ENCODE measurements around the gene SCAMP5.

The SCAMP5 gene

GRCh38 chr15:75064846-75065245, 69.5 kb downstream of the SCAMP5 start:
- in situ Hi-C loops (cut with HindIII; ENCODE audit: low sequenced_read_pairs) = loop anchor here (5.0 kb wide), 1 partner anchor 62 kb away; no protein-coding TSS in a partner anchor

- in situ Hi-C loops (cut with HindIII; ENCODE audit: low sequenced_read_pairs) = no loop called here
Measured at GRCh38 chr15:75065467-75065850, 70.1 kb downstream of the SCAMP5 start.

- in situ Hi-C loops (cut with HindIII; ENCODE audit: low sequenced_read_pairs) = no loop called here
Measured at GRCh38 chr15:75065851-75066509, 70.6 kb downstream of the SCAMP5 start.

- in situ Hi-C loops (cut with HindIII; ENCODE audit: low sequenced_read_pairs) = no loop called here
Measured at GRCh38 chr15:75067123-75067830, 71.9 kb downstream of the SCAMP5 start.

GRCh38 chr15:75068748-75069147, 73.4 kb downstream of the SCAMP5 start:
- in situ Hi-C loops (cut with HindIII; ENCODE audit: low sequenced_read_pairs) = no loop called here

- in situ Hi-C loops (cut with HindIII; ENCODE audit: low sequenced_read_pairs) = no loop called here
Measured at GRCh38 chr15:75069301-75069925, 74.0 kb downstream of the SCAMP5 start.

GRCh38 chr15:75070674-75071073, 75.3 kb downstream of the SCAMP5 start:
- in situ Hi-C loops (cut with HindIII; ENCODE audit: low sequenced_read_pairs) = no loop called here
